ENCODE data around the gene MOCOS.

DNA sequence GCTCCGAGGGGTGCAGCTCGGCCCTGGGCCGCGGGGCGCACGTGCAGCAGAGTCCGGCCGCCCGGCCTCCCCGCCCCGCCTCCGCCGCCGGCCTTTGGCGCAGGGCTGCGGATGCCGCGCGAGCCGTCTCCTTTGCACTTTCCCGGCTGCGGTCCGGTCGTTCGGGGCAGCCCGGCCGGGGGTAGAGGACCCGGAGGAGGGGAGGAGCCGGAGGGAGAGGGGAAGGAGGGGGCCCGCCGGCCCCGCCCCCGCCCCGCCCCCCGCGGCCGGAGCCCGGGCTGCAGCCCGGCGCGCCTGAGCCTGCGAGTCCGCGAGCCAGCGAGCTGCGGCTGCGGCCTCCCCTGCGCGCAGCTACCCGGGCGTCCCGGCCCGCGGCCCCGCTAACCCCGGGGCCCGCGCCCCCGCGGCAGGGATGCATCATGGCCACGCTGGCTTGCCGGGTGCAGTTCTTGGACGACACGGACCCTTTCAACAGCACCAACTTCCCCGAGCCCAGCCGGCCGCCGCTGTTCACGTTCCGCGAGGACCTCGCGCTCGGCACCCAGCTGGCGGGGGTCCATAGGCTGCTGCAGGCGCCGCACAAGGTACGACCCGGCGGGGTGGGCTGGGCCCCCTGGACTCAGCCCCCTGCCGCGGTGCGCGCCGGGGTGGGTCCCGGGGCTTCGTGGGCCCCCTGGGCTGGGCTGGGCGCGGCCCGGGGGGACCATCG is 110.3 kb downstream of the MOCOS start, which contains the start of gene FHOD3:
- TF ChIP-seq POLR2AphosphoS5 (IDR thresholded peaks at IDR 0.05) = no peak
- no peak for TF ChIP-seq POLR2A (IDR thresholded peaks at IDR 0.05)
- TF ChIP-seq CTCF (IDR thresholded peaks at IDR 0.05) = no peak
